ENCODE measurements around the gene CEMIP2.

CEMIP2 gene

GRCh38 chr9:71644819-71645362, 123.4 kb downstream of the CEMIP2 start:
- TF ChIP-seq CTCF (IDR thresholded peaks at IDR 0.05; ENCODE audit: insufficient read depth, low read depth, low read length, missing control alignments), result no peak
- no peak overlapping the region for H3K4me3 ChIP-seq (ENCODE audit: low read depth, low read length)
- DNase-seq (ENCODE audit: low read depth), result no peak

- TF ChIP-seq CTCF (IDR thresholded peaks at IDR 0.05; ENCODE audit: insufficient read depth, low read depth, low read length, missing control alignments), result no peak
- no peak overlapping the region for H3K4me3 ChIP-seq (ENCODE audit: low read depth, low read length)
- no peak for DNase-seq (ENCODE audit: low read depth)
Measured at GRCh38 chr9:71643330-71643729, 125.0 kb downstream of the CEMIP2 start.

GRCh38 chr9:71642056-71642455, 126.3 kb downstream of the CEMIP2 start:
- DNase-seq (ENCODE audit: low read depth), result no peak
- TF ChIP-seq CTCF (IDR thresholded peaks at IDR 0.05; ENCODE audit: insufficient read depth, low read depth, low read length, missing control alignments), result no peak
- no peak overlapping the region for H3K4me3 ChIP-seq (ENCODE audit: low read depth, low read length)

GRCh38 chr9:71638627-71639026, 129.7 kb downstream of the CEMIP2 start:
- H3K4me3 ChIP-seq (ENCODE audit: low read depth, low read length), result no peak overlapping the region
- no peak for DNase-seq (ENCODE audit: low read depth)
- TF ChIP-seq CTCF (IDR thresholded peaks at IDR 0.05; ENCODE audit: insufficient read depth, low read depth, low read length, missing control alignments), result no peak

GRCh38 chr9:71637926-71638325, 130.4 kb downstream of the CEMIP2 start:
- DNase-seq (ENCODE audit: low read depth), result no peak
- TF ChIP-seq CTCF (IDR thresholded peaks at IDR 0.05; ENCODE audit: insufficient read depth, low read depth, low read length, missing control alignments), result no peak
- H3K4me3 ChIP-seq (ENCODE audit: low read depth, low read length), result no peak overlapping the region

- no peak for TF ChIP-seq CTCF (IDR thresholded peaks at IDR 0.05; ENCODE audit: insufficient read depth, low read depth, low read length, missing control alignments)
- H3K4me3 ChIP-seq (ENCODE audit: low read depth, low read length), result no peak overlapping the region
- no peak for DNase-seq (ENCODE audit: low read depth)
Measured at GRCh38 chr9:71637375-71637774, 130.9 kb downstream of the CEMIP2 start.

- no peak for DNase-seq (ENCODE audit: low read depth)
- no peak overlapping the region for H3K4me3 ChIP-seq (ENCODE audit: low read depth, low read length)
Measured at GRCh38 chr9:71636143-71636839, 132.0 kb downstream of the CEMIP2 start.

More at GRCh38 chr9:71636143-71636839, 132.0 kb downstream of the CEMIP2 start:
- TF ChIP-seq CTCF (IDR thresholded peaks at IDR 0.05; ENCODE audit: insufficient read depth, low read depth, low read length, missing control alignments), result no peak
